DOHH2 (cell line): ENCODE measurements around the gene CBL.

Experiments used
- EZH2phosphoT487 ChIP-seq: fragments of 200-600 bp; sonication (generic); IDR thresholded peaks from 2 replicates; pipeline ENCODE4 v1.6.1; 2017; ENCODE audit warnings: borderline replicate concordance, mild to moderate bottlenecking, antibody characterized with exemption, low read length, moderate library complexity, mixed read lengths
- TF ChIP-seq, protein P1 (sequence below): fragments of 200-600 bp; sonication (generic); IDR thresholded peaks from one replicate; pipeline ENCODE4 v1.5.1; 2014; ENCODE audit warnings: antibody characterized with exemption, mild to moderate bottlenecking, low read depth, low read length; ENCODE audit not compliant: poor library complexity, severe bottlenecking

DNA sequence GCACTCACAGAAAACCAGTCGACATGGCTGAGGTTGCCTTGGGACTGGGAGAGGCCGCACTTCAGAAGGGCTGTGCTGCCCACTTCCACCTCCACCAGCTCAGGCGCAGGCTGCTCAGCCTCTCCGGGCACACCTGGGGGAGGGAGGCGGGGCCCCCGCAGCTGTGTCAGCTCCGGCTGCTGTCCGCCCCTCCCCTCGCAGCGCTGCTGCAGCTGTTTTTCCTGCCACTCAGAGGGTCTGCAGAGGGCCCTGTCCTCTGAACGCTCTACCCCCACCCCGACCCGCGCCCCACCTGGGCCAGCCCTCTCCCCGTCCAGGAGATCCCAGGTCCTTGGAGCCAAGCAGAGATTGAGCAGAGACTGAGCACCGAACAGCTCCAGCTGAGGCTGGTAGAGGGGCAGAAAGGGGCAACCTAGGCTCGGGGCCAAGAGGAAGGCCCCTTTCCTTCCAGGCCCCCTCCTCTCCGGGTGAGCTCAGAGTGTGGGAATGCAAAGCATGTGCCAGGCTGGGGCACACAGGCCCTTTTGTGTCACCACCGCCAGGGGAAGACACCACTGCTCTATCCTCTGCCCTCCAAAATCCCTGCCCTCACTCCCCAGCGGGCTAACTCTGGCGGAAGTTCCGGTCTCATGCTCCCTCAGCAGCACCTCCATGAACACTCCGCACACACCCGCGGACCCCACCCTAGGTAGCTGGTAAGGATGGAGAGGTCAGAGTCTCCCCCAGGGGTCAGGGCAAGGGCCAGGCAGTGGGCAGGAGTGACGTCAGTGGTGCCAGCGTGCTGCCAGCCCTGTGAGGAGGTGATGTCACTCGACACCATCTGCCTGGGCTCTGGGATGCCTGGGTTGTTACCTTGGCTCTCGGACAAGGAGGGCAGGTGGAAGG lies 109.2 kb downstream of the CBL start:
- TF ChIP-seq, protein P1, sequence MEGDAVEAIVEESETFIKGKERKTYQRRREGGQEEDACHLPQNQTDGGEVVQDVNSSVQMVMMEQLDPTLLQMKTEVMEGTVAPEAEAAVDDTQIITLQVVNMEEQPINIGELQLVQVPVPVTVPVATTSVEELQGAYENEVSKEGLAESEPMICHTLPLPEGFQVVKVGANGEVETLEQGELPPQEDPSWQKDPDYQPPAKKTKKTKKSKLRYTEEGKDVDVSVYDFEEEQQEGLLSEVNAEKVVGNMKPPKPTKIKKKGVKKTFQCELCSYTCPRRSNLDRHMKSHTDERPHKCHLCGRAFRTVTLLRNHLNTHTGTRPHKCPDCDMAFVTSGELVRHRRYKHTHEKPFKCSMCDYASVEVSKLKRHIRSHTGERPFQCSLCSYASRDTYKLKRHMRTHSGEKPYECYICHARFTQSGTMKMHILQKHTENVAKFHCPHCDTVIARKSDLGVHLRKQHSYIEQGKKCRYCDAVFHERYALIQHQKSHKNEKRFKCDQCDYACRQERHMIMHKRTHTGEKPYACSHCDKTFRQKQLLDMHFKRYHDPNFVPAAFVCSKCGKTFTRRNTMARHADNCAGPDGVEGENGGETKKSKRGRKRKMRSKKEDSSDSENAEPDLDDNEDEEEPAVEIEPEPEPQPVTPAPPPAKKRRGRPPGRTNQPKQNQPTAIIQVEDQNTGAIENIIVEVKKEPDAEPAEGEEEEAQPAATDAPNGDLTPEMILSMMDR, result no peak
- TF ChIP-seq EZH2phosphoT487, result no peak
